A549 (cell line): ENCODE data around the gene ATP8A1. TPM values are rescaled to one million over a fixed set of nuclear protein-coding genes. Genes with fewer than 3 reads are reported as not detected.

ENCODE experiments used
- ATAC-seq, 2 experiments: fragments of 200-7000 bp in 1 of 2; fragments of >200 bp in 1 of 2; cut with Nextera tagmentation in 1 of 2; cut with Tn5 transposase in 1 of 2; 3 replicates each; pipeline versions ENCODE4 v1.8.0 to v1.9.1; 2018 to 2020; ENCODE audit warnings: mild to moderate bottlenecking in 1 of 2, moderate library complexity in 1 of 2
- CTCF ChIA-PET: fragments of 300-600 bp; sonication (Branson Sonifier 250); formaldehyde crosslinking; extraction: SDS; loops from one replicate; lab custom pipeline; 2021; ENCODE audit warnings: antibody characterized with exemption, inconsistent platforms; lab: Yijun Ruan, JAX
- POLR2A ChIA-PET: fragments of 350-600 bp; formaldehyde crosslinking; extraction: SDS; loops from one replicate; lab custom pipeline; 2021; ENCODE audit warnings: antibody characterized with exemption, inconsistent platforms; lab: Yijun Ruan, JAX
- DNase-seq, 2 experiments: peaks; one replicate each; pipeline versions ENCODE4 v3.0.0 to v3.0.0-alpha.2; 2011 to 2016; ENCODE audit warnings: low read depth in 1 of 2, low spot score in 1 of 2
- FAIRE-seq: peaks from 2 replicates; lab custom pipeline; 2011; peaks lifted over from hg19 to GRCh38; lab: Jason Lieb, UNC
- H3K27ac ChIP-seq, 2 experiments: fragments of >200 bp; sonication (Bioruptor Twin); formaldehyde crosslinking; 3 replicates each; pipeline ENCODE4 v1.5.1; 2016 to 2017
- H3K4me1 ChIP-seq: fragments of >200 bp; sonication (Bioruptor Twin); formaldehyde crosslinking; 3 replicates; pipeline ENCODE4 v1.6.1; 2016
- H3K4me2 ChIP-seq: fragments of >200 bp; sonication (Bioruptor Twin); formaldehyde crosslinking; 3 replicates; pipeline ENCODE4 v1.6.1; 2016
- H3K4me3 ChIP-seq: fragments of >200 bp; sonication (Bioruptor Twin); formaldehyde crosslinking; 3 replicates; pipeline ENCODE4 v1.5.1; 2016
- H3K9me3 ChIP-seq: fragments of >200 bp; sonication (Bioruptor Twin); formaldehyde crosslinking; 3 replicates; pipeline ENCODE4 v1.6.1; 2016
- CBX2 ChIP-seq: fragments of 200-600 bp; sonication (generic); IDR thresholded peaks from 2 replicates; pipeline ENCODE4 v1.6.1; 2016; ENCODE audit warnings: low read depth, mild to moderate bottlenecking, borderline replicate concordance
- CHD2 ChIP-seq: fragments of 150-350 bp; IDR thresholded peaks from 2 replicates; pipeline ENCODE4 v1.6.1; 2014; ENCODE audit warnings: low read length; ENCODE audit not compliant: partially characterized antibody
- E2F6 ChIP-seq: IDR thresholded peaks from 2 replicates; pipeline ENCODE4 v1.6.1; 2012; ENCODE audit warnings: low read depth, borderline replicate concordance
- EHF ChIP-seq: fragments of 250-450 bp; sonication (Bioruptor Pico); IDR thresholded peaks from 2 replicates; pipeline ENCODE4 v1.5.0; 2020; ENCODE audit warnings: mild to moderate bottlenecking
- EHMT2 ChIP-seq: fragments of 200-600 bp; sonication (generic); IDR thresholded peaks from 2 replicates; pipeline ENCODE4 v1.6.1; 2016; ENCODE audit warnings: antibody characterized with exemption, low read depth, mild to moderate bottlenecking, moderate library complexity
- EP300 ChIP-seq, 2 experiments: fragments of >200 bp; sonication (Bioruptor Twin); formaldehyde crosslinking; IDR thresholded peaks; 2 replicates in 1 of 2; 3 replicates in 1 of 2; pipeline ENCODE4 v1.6.1; 2016 to 2017
- FOXS1 ChIP-seq: fragments of 250-450 bp; sonication (Bioruptor Pico); IDR thresholded peaks from 2 replicates; pipeline ENCODE4 v1.5.0; 2020; ENCODE audit warnings: mild to moderate bottlenecking, moderate library complexity
- HDAC2 ChIP-seq: fragments of 200-600 bp; sonication (generic); IDR thresholded peaks from 2 replicates; pipeline ENCODE4 v1.6.1; 2016
- HMGXB4 ChIP-seq: fragments of 250-450 bp; sonication (Bioruptor Pico); IDR thresholded peaks from 2 replicates; pipeline ENCODE4 v1.5.0; 2021; ENCODE audit warnings: mild to moderate bottlenecking, moderate library complexity, borderline replicate concordance
- HOXA7 ChIP-seq: fragments of 250-450 bp; sonication (Bioruptor Pico); IDR thresholded peaks from 2 replicates; pipeline ENCODE4 v1.5.0; 2020; ENCODE audit warnings: mild to moderate bottlenecking, moderate library complexity
- HOXB5 ChIP-seq: fragments of 250-450 bp; sonication (Bioruptor Pico); IDR thresholded peaks from 2 replicates; pipeline ENCODE4 v1.5.0; 2020; ENCODE audit warnings: mild to moderate bottlenecking, moderate library complexity
- JUN ChIP-seq, 2 experiments: fragments of >200 bp; sonication (Bioruptor Twin); formaldehyde crosslinking; IDR thresholded peaks; 2 replicates in 1 of 2; 3 replicates in 1 of 2; pipeline ENCODE4 v1.6.1; 2016 to 2017
- MAX ChIP-seq: IDR thresholded peaks from 2 replicates; pipeline ENCODE4 v1.6.1; 2012
- NFE2L2 ChIP-seq: fragments of 150-350 bp; conservative IDR thresholded peaks from 2 replicates; pipeline ENCODE4 v1.6.1; 2014; ENCODE audit warnings: low read length
- NR3C1 ChIP-seq: fragments of >200 bp; sonication (Bioruptor Twin); formaldehyde crosslinking; IDR thresholded peaks from 3 replicates; pipeline ENCODE4 v1.6.1; 2017
- PHF8 ChIP-seq: fragments of 200-600 bp; sonication (generic); IDR thresholded peaks from 2 replicates; pipeline ENCODE4 v1.6.1; 2016; ENCODE audit warnings: low read depth, mild to moderate bottlenecking, antibody characterized with exemption, moderate library complexity, borderline replicate concordance
- POLR2A ChIP-seq: IDR thresholded peaks from 2 replicates; pipeline ENCODE4 v1.6.1; 2012; ENCODE audit warnings: mild to moderate bottlenecking, low read length
- RARB ChIP-seq: fragments of 250-450 bp; sonication (Bioruptor Pico); IDR thresholded peaks from 2 replicates; pipeline ENCODE4 v1.8.0; 2021; ENCODE audit warnings: mild to moderate bottlenecking, moderate library complexity
- TP53 ChIP-seq: fragments of 250-450 bp; sonication (Bioruptor Pico); IDR thresholded peaks from 2 replicates; pipeline ENCODE4 v1.5.0; 2021; ENCODE audit warnings: mild to moderate bottlenecking, moderate library complexity
- ZSCAN20 ChIP-seq: fragments of 250-450 bp; sonication (Bioruptor Pico); IDR thresholded peaks from 2 replicates; pipeline ENCODE4 v1.8.0; 2022; ENCODE audit warnings: mild to moderate bottlenecking, moderate library complexity
- WGBS: methylation state at CpG from one replicate; pipeline ENCODE4 v1.1.6; 2017; ENCODE audit errors: missing lambda C conversion rate; 5-methylcytosine and 5-hydroxymethylcytosine counted together
- polyA plus RNA-seq, 4 experiments: library from polyadenylated mRNA; depleted of rRNA in 3 of 4; stranded (reverse); fragments of >200 nt; fragmentation: RNase III in 1 of 4; extraction: RNeasy Plus Mini Kit Qiagen cat#74134 plus additional on column Dnase treatment in 1 of 4; gene quantifications; 2 replicates in 3 of 4; 3 replicates in 1 of 4; pipeline ENCODE4 v1.2.3, GENCODE V29; 2011 to 2017
- TF ChIP-seq, protein P1 (sequence below): fragments of >200 bp; sonication (Bioruptor Twin); formaldehyde crosslinking; IDR thresholded peaks from 2 replicates; pipeline ENCODE4 v1.6.1; 2016
- TF ChIP-seq, protein P2 (sequence below): fragments of 250-450 bp; sonication (Bioruptor Pico); IDR thresholded peaks from 2 replicates; pipeline ENCODE4 v1.5.0; 2020; ENCODE audit warnings: low read depth, mild to moderate bottlenecking, moderate library complexity
- TF ChIP-seq, protein P3 (sequence below): IDR thresholded peaks from 2 replicates; pipeline ENCODE4 v1.6.1; 2012
- TF ChIP-seq, protein P4 (sequence below): fragments of >200 bp; sonication (Bioruptor Twin); formaldehyde crosslinking; IDR thresholded peaks from 3 replicates; pipeline ENCODE4 v1.6.1; 2016
- TF ChIP-seq, protein P5 (sequence below): fragments of 150-350 bp; IDR thresholded peaks from 2 replicates; pipeline ENCODE4 v1.6.1; 2014; ENCODE audit warnings: low read depth, mild to moderate bottlenecking, low read length

Gene ATP8A1
- polyA plus RNA-seq, 2 of the 4 experiments (the other 2 are of a cell fraction): 0.06 to 0.25 TPM

DNA sequence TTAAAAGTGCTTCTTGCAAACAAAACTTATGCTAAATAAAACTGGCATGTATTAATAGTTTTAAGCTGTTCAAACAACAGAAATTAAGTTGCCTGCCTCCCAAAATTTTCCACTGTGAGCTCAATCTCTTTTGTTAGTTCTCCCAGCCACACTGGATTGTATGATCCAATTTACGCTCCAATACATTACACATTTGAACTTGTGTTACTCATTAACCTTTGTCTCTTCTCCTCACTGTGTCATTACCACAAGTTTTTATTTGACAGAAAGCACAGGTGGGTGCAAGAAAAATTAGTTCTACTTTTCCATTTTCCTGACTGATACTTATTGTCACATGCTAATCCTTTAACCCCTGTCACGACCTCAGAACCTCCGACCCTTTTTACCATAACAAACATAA, 204.1 kb downstream of the ATP8A1 start:
- Histone ChIP-seq H3K4me3 (no peak overlapping the region), H3K27ac (no peak overlapping the region), H3K4me1 (no peaks in the 10 kb centered on the region), H3K4me2 (no peak overlapping the region)
- POLR2A ChIA-PET: no interaction called here
- no peak for ATAC-seq
- no peak for FAIRE-seq
- WGBS: 24% methylated on average over 3 of the region's 3 CpGs
- TF ChIP-seq EHMT2: no peak
- TF ChIP-seq NR3C1: no peak
- no peak for TF ChIP-seq HOXA7 (CRISPR knock-in tag)
- TF ChIP-seq CBX2: no peak
- TF ChIP-seq, all 56 proteins: peak for 0
- no peak for DNase-seq
- CTCF ChIA-PET: no interaction called here
- H3K9me3 ChIP-seq: no peaks in the 10 kb centered on the region

DNA sequence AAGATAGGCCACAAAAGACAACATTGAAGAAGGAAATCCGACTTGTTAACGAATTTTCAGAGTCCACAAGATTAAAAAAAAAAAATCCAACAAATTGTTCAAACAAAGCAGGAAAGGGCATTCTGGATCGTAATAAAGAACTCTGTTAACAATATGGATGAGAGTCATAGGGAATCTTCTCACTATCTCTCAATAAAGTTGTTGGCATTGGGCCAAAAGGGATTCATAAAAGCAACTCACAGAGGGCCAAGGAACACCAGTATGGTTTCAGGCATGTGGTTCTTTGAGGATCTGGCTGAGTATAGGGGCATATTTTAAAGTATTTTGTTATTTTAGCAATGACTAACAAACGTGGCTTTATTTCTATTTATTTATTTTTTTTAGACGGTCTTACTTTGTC, 210.1 kb downstream of the ATP8A1 start:
- H3K9me3 ChIP-seq: no peaks in the 10 kb centered on the region
- no peak for FAIRE-seq
- DNase-seq: no peak
- TF ChIP-seq HDAC2: no peak
- TF ChIP-seq, protein P1, sequence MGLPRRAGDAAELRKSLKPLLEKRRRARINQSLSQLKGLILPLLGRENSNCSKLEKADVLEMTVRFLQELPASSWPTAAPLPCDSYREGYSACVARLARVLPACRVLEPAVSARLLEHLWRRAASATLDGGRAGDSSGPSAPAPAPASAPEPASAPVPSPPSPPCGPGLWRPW: no peak
- no peak for TF ChIP-seq FOXS1
- TF ChIP-seq EHMT2: no peak
- TF ChIP-seq, protein P2, sequence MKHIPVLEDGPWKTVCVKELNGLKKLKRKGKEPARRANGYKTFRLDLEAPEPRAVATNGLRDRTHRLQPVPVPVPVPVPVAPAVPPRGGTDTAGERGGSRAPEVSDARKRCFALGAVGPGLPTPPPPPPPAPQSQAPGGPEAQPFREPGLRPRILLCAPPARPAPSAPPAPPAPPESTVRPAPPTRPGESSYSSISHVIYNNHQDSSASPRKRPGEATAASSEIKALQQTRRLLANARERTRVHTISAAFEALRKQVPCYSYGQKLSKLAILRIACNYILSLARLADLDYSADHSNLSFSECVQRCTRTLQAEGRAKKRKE (CRISPR knock-in tag): no peak
- TF ChIP-seq, protein P3, sequence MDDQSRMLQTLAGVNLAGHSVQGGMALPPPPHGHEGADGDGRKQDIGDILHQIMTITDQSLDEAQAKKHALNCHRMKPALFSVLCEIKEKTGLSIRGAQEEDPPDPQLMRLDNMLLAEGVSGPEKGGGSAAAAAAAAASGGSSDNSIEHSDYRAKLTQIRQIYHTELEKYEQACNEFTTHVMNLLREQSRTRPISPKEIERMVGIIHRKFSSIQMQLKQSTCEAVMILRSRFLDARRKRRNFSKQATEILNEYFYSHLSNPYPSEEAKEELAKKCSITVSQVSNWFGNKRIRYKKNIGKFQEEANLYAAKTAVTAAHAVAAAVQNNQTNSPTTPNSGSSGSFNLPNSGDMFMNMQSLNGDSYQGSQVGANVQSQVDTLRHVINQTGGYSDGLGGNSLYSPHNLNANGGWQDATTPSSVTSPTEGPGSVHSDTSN: no peak
- no peak for TF ChIP-seq EHF
- no peak for TF ChIP-seq HOXA7 (CRISPR knock-in tag)
- H3K4me1 ChIP-seq: no peaks in the 10 kb centered on the region
- no peak overlapping the region for H3K4me2 ChIP-seq
- no peak overlapping the region for H3K27ac ChIP-seq
- no peak for ATAC-seq
- POLR2A ChIA-PET: no interaction called here
- H3K4me3 ChIP-seq: no peak overlapping the region
- WGBS: 21% methylated on average over 5 of the region's 5 CpGs
- CTCF ChIA-PET: no interaction called here

GRCh38 chr4:42445038-42445437, 211.9 kb downstream of the ATP8A1 start:
- FAIRE-seq (no peak), DNase-seq (no peak), ATAC-seq (no peak)
- Histone ChIP-seq H3K4me1 (no peaks in the 10 kb centered on the region), H3K4me2 (no peak overlapping the region), H3K4me3 (no peak overlapping the region), H3K9me3 (no peaks in the 10 kb centered on the region), H3K27ac (no peak overlapping the region)
- CTCF ChIA-PET: no interaction called here
- no peak for TF ChIP-seq JUN (IDR thresholded peaks at IDR 0.05)
- TF ChIP-seq, protein P4, sequence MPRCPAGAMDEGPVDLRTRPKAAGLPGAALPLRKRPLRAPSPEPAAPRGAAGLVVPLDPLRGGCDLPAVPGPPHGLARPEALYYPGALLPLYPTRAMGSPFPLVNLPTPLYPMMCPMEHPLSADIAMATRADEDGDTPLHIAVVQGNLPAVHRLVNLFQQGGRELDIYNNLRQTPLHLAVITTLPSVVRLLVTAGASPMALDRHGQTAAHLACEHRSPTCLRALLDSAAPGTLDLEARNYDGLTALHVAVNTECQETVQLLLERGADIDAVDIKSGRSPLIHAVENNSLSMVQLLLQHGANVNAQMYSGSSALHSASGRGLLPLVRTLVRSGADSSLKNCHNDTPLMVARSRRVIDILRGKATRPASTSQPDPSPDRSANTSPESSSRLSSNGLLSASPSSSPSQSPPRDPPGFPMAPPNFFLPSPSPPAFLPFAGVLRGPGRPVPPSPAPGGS: no peak
- TF ChIP-seq, protein P5, sequence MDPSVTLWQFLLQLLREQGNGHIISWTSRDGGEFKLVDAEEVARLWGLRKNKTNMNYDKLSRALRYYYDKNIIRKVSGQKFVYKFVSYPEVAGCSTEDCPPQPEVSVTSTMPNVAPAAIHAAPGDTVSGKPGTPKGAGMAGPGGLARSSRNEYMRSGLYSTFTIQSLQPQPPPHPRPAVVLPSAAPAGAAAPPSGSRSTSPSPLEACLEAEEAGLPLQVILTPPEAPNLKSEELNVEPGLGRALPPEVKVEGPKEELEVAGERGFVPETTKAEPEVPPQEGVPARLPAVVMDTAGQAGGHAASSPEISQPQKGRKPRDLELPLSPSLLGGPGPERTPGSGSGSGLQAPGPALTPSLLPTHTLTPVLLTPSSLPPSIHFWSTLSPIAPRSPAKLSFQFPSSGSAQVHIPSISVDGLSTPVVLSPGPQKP: no peak
- TF ChIP-seq RARB (CRISPR knock-in tag): no peak
- no peak for TF ChIP-seq POLR2A
- TF ChIP-seq CHD2: no peak
- TF ChIP-seq NFE2L2: no peak
- no peak for TF ChIP-seq E2F6
- TF ChIP-seq HOXB5: no peak
- no peak for TF ChIP-seq EHMT2
- no peak for TF ChIP-seq TP53 (CRISPR knock-in tag)
- no peak for TF ChIP-seq ZSCAN20 (CRISPR knock-in tag)
- TF ChIP-seq CBX2: no peak
- no peak for TF ChIP-seq EP300 (IDR thresholded peaks at IDR 0.05)
- no peak for TF ChIP-seq PHF8
- TF ChIP-seq MAX: no peak
- TF ChIP-seq HMGXB4 (CRISPR knock-in tag): no peak
- WGBS: 56% methylated on average over 5 of the region's 5 CpGs
- POLR2A ChIA-PET: no interaction called here
